Psoas muscle (tissue), 8 donors: ENCODE results near the gene XRCC6. TPM values are rescaled to one million over a fixed set of nuclear protein-coding genes. Genes with fewer than 3 reads are reported as not detected.

Source experiments
- ATAC-seq, 4 donors: fragments of 200-7000 bp; cut with Tn5 transposase; one replicate each; pipeline ENCODE4 v1.9.1; 2020; ENCODE audit warnings: moderate library complexity in 3 of 4, mild to moderate bottlenecking in 2 of 4
- DNase-seq, 2 donors: peaks; one replicate each; pipeline ENCODE4 v3.0.0-alpha.2; 2020
- H3K27ac ChIP-seq: fragments of 200-600 bp; one replicate; pipeline ENCODE4 v1.8.0; 2022
- H3K27me3 ChIP-seq, 3 donors: fragments of 200-600 bp in 1 of 3; one replicate each; pipeline versions ENCODE4 v1.6.1 to v1.8.0; 2013 to 2022; ENCODE audit warnings: low read length in 2 of 3, mild to moderate bottlenecking in 2 of 3, moderate library complexity in 1 of 3; ENCODE audit not compliant: insufficient read depth in 3 of 3
- H3K36me3 ChIP-seq, 2 donors: fragments of 200-600 bp in 1 of 2; one replicate each; pipeline versions ENCODE4 v1.6.1 to v1.8.0; 2013 to 2022; ENCODE audit warnings: low read depth in 1 of 2, mild to moderate bottlenecking in 1 of 2, moderate library complexity in 1 of 2; ENCODE audit not compliant: insufficient read depth in 1 of 2
- H3K4me1 ChIP-seq: fragments of 200-600 bp; one replicate; pipeline ENCODE4 v1.8.0; 2022
- H3K4me3 ChIP-seq: fragments of 200-600 bp; one replicate; pipeline ENCODE4 v1.8.0; 2022; ENCODE audit warnings: mild to moderate bottlenecking
- H3K9me3 ChIP-seq: fragments of 200-600 bp; one replicate; pipeline ENCODE4 v1.8.0; 2022
- CTCF ChIP-seq: fragments of 200-600 bp; IDR thresholded peaks from one replicate; pipeline ENCODE4 v1.8.0; 2022; ENCODE audit warnings: antibody characterized with exemption
- WGBS, 3 donors: extraction: QIAGEN DNeasy Blood & Tissue Kit; methylation state at CpG; one replicate each; pipeline versions ENCODE4 v1.1.6 to v1.1.7; 2013; 5-methylcytosine and 5-hydroxymethylcytosine counted together
- intact Hi-C, 2 donors: fragments of 100-400 bp; cut with DNase I; formaldehyde crosslinking; loops; one replicate each; pipeline versions ENCODE4 v1.11.0 to v1.14.2; 2022
- polyA plus RNA-seq, 3 donors: library from polyadenylated mRNA; stranded (reverse); fragments of 200-250 nt; gene quantifications; one replicate each; pipeline ENCODE4 v1.2.3, GENCODE V29; 2013
- total RNA-seq, 4 donors: library from RNA; stranded (reverse); fragmentation: NEBNext Ultra II Directional in 2 of 4; extraction: Animal tissue kit (Norgen Biotek cat#: 25700) in 2 of 4; gene quantifications; one replicate each; pipeline versions ENCODE4 v1.2.1 to v1.2.4, GENCODE V29; 2021 to 2023
- donor health status: healthy with polysubstance abuse.
- donor health status: DM: no; HTN: no; CAD: no; lungs with moderate emphysema.
- donor health status: Bipolar disorder and iron deficiency.
- donor health status: healthy.
- donor health status: DM: yes; HTN: yes; CAD: no.
- donor health status: DM: no; HTN: no; CAD: no.
- donor health status: DM: no; HTN: no; CAD: no.
- donor health status: DM: yes; HTN: yes; CAD: no.

The XRCC6 gene
- total and polyA plus RNA-seq, 7 donors, result 156 to 291 (median 236) TPM

- Histone ChIP-seq H3K27me3 (no peaks in the 10 kb centered on the region), H3K27ac (no peak overlapping the region), H3K9me3 (no peaks in the 10 kb centered on the region), H3K4me1 (no peaks in the 10 kb centered on the region), H3K4me3 (no peak overlapping the region), H3K36me3 (peaks cover 11 to 69% of the 10 kb centered on the region in 2 donors)
- no peak for DNase-seq
- no peak for ATAC-seq
- intact Hi-C loops, result no loop called here
- 66 to 79% (median 69%) methylated on average over 12 of the region's 12 CpGs for WGBS, 3 donors
- no peak for TF ChIP-seq CTCF
Measured at GRCh38 chr22:41674846-41675340, 53.8 kb downstream of the XRCC6 start.

GRCh38 chr22:41676134-41676533 lies 55.0 kb downstream of the XRCC6 start:
- peaks cover 3% of the 10 kb centered on the region for H3K4me1 ChIP-seq
- WGBS, 3 donors, result 76 to 90% (median 77%) methylated on average over 4 of the region's 4 CpGs
- H3K4me3 ChIP-seq, result no peak overlapping the region
- no peak for TF ChIP-seq CTCF
- DNase-seq (no peak), ATAC-seq (no peak)
- no peak overlapping the region for H3K27ac ChIP-seq
- H3K27me3 ChIP-seq, result no peaks in the 10 kb centered on the region
- no peaks in the 10 kb centered on the region for H3K9me3 ChIP-seq
- peaks cover 11 to 80% of the 10 kb centered on the region in 2 donors for H3K36me3 ChIP-seq
- intact Hi-C loops, result no loop called here

- H3K27ac ChIP-seq, result peak overlapping the region; percentile 92
- peak; percentile 35 to 41 (median 38) for ATAC-seq
Measured at GRCh38 chr22:41681616-41682015, 60.5 kb downstream of the XRCC6 start.

GRCh38 chr22:41682033-41682807 lies 61.1 kb downstream of the XRCC6 start:
- DNase-seq, result peak; percentile 84 to 94
- Histone ChIP-seq H3K4me3 (peak overlapping the region; percentile 77), H3K36me3 (peaks cover 5 to 39% of the 10 kb centered on the region in 2 donors), H3K4me1 (peaks cover 9% of the 10 kb centered on the region), H3K9me3 (no peaks in the 10 kb centered on the region), H3K27ac (peak overlapping the region; percentile 92), H3K27me3 (no peaks in the 10 kb centered on the region)
- ATAC-seq, result peak; percentile 96 to 99 (median 97)
- TF ChIP-seq CTCF, result no peak
- WGBS, 3 donors, result 34 to 49% (median 47%) methylated on average over 50 of the region's 50 CpGs
- intact Hi-C loops, result no loop called here

More at GRCh38 chr22:41681616-41682015, 60.5 kb downstream of the XRCC6 start:
- TF ChIP-seq CTCF, result no peak
- intact Hi-C loops, result no loop called here
- 52 to 62% (median 58%) methylated on average over 14 of the region's 14 CpGs for WGBS, 3 donors
- H3K4me3 ChIP-seq, result peak overlapping the region; percentile 77
- H3K36me3 ChIP-seq, result peaks cover 5 to 43% of the 10 kb centered on the region in 2 donors
- peaks cover 7% of the 10 kb centered on the region for H3K4me1 ChIP-seq
- no peaks in the 10 kb centered on the region for H3K27me3 ChIP-seq
- no peaks in the 10 kb centered on the region for H3K9me3 ChIP-seq
- no peak for DNase-seq
